ENCODE data around the gene CDK13. TPM values are rescaled to one million over a fixed set of nuclear protein-coding genes. Genes with fewer than 3 reads are reported as not detected.
A peak's percentile ranks its signal among the peaks of the same experiment; 100 is the strongest.

CDK13 gene
- total RNA-seq, 1 donor = 109 TPM

GRCh38 chr7:39987641-39988347 lies 37.7 kb downstream of the CDK13 start:
- no peak overlapping the region for H3K27ac ChIP-seq (ENCODE audit: low read depth, low read length)
- H4K20me1 ChIP-seq (ENCODE audit: insufficient read depth, low read length) = peaks cover 37% of the 10 kb centered on the region
- TF ChIP-seq CTCF (IDR thresholded peaks at IDR 0.05; ENCODE audit: extremely low read depth, low read depth, low read length) = no peak
- DNase-seq (ENCODE audit: insufficient read length, low spot score, missing footprints) = peak; percentile 13
- peaks cover 90% of the 10 kb centered on the region for H3K79me2 ChIP-seq (ENCODE audit: insufficient read depth, low read length)
- no peak overlapping the region for H2AFZ ChIP-seq (ENCODE audit: low read length)
- peaks cover 10% of the 10 kb centered on the region for H3K36me3 ChIP-seq (ENCODE audit: insufficient read depth, low read length)
- no peaks in the 10 kb centered on the region for H3K4me1 ChIP-seq (ENCODE audit: insufficient read depth, low read length)
- H3K4me2 ChIP-seq (ENCODE audit: insufficient read depth, low read length) = no peak overlapping the region
- no peaks in the 10 kb centered on the region for H3K27me3 ChIP-seq (ENCODE audit: insufficient read depth, low read length)
- no peak overlapping the region for H3K4me3 ChIP-seq (ENCODE audit: insufficient read depth, low read length)
- no peaks in the 10 kb centered on the region for H3K9me3 ChIP-seq (ENCODE audit: low read depth, low read length)

- H3K4me1 ChIP-seq (ENCODE audit: insufficient read depth, low read length) = no peaks in the 10 kb centered on the region
- DNase-seq (ENCODE audit: insufficient read length, low spot score, missing footprints) = no peak
- H3K79me2 ChIP-seq (ENCODE audit: insufficient read depth, low read length) = peaks cover 34% of the 10 kb centered on the region
- peaks cover 5% of the 10 kb centered on the region for H4K20me1 ChIP-seq (ENCODE audit: insufficient read depth, low read length)
- H3K27me3 ChIP-seq (ENCODE audit: insufficient read depth, low read length) = no peaks in the 10 kb centered on the region
- no peaks in the 10 kb centered on the region for H3K9me3 ChIP-seq (ENCODE audit: low read depth, low read length)
- peaks cover 20% of the 10 kb centered on the region for H3K36me3 ChIP-seq (ENCODE audit: insufficient read depth, low read length)
- no peak overlapping the region for H3K27ac ChIP-seq (ENCODE audit: low read depth, low read length)
- peak overlapping the region; percentile 5 for H3K4me2 ChIP-seq (ENCODE audit: insufficient read depth, low read length)
- no peak overlapping the region for H3K4me3 ChIP-seq (ENCODE audit: insufficient read depth, low read length)
- no peak overlapping the region for H2AFZ ChIP-seq (ENCODE audit: low read length)
- no peak for TF ChIP-seq CTCF (IDR thresholded peaks at IDR 0.05; ENCODE audit: extremely low read depth, low read depth, low read length)
Observed at GRCh38 chr7:40000734-40001315, 50.8 kb downstream of the CDK13 start.

GRCh38 chr7:40001649-40002048 lies 51.6 kb downstream of the CDK13 start:
- Histone ChIP-seq H3K27ac (ENCODE audit: low read depth, low read length) (no peak overlapping the region), H2AFZ (ENCODE audit: low read length) (no peak overlapping the region), H3K4me3 (ENCODE audit: insufficient read depth, low read length) (no peak overlapping the region), H3K79me2 (ENCODE audit: insufficient read depth, low read length) (peaks cover 32% of the 10 kb centered on the region), H3K4me1 (ENCODE audit: insufficient read depth, low read length) (no peaks in the 10 kb centered on the region), H4K20me1 (ENCODE audit: insufficient read depth, low read length) (peaks cover 5% of the 10 kb centered on the region), H3K27me3 (ENCODE audit: insufficient read depth, low read length) (no peaks in the 10 kb centered on the region), H3K36me3 (ENCODE audit: insufficient read depth, low read length) (peaks cover 20% of the 10 kb centered on the region), H3K9me3 (ENCODE audit: low read depth, low read length) (no peaks in the 10 kb centered on the region), H3K4me2 (ENCODE audit: insufficient read depth, low read length) (no peak overlapping the region)
- DNase-seq (ENCODE audit: insufficient read length, low spot score, missing footprints) = no peak
- TF ChIP-seq CTCF (IDR thresholded peaks at IDR 0.05; ENCODE audit: extremely low read depth, low read depth, low read length) = no peak

GRCh38 chr7:40003597-40003996 lies 53.5 kb downstream of the CDK13 start:
- Histone ChIP-seq H3K27me3 (ENCODE audit: insufficient read depth, low read length) (no peaks in the 10 kb centered on the region), H2AFZ (ENCODE audit: low read length) (no peak overlapping the region), H3K9me3 (ENCODE audit: low read depth, low read length) (no peaks in the 10 kb centered on the region), H3K4me2 (ENCODE audit: insufficient read depth, low read length) (no peak overlapping the region), H3K79me2 (ENCODE audit: insufficient read depth, low read length) (peaks cover 26% of the 10 kb centered on the region), H3K4me3 (ENCODE audit: insufficient read depth, low read length) (no peak overlapping the region), H3K4me1 (ENCODE audit: insufficient read depth, low read length) (peaks cover 2% of the 10 kb centered on the region), H4K20me1 (ENCODE audit: insufficient read depth, low read length) (peaks cover 14% of the 10 kb centered on the region), H3K36me3 (ENCODE audit: insufficient read depth, low read length) (peaks cover 16% of the 10 kb centered on the region), H3K27ac (ENCODE audit: low read depth, low read length) (no peak overlapping the region)
- TF ChIP-seq CTCF (IDR thresholded peaks at IDR 0.05; ENCODE audit: extremely low read depth, low read depth, low read length) = no peak
- DNase-seq (ENCODE audit: insufficient read length, low spot score, missing footprints) = no peak
